DND-41 (cell line): ENCODE data around the gene OTOF.

Experiments used
- CTCF ChIP-seq: IDR thresholded peaks from 2 replicates; pipeline ENCODE4 v1.5.1; 2012; ENCODE audit warnings: borderline replicate concordance, low read length, moderate library complexity, mild to moderate bottlenecking; ENCODE audit not compliant: poor library complexity, severe bottlenecking; ENCODE audit errors: extremely low read depth
- EZH2 ChIP-seq: IDR thresholded peaks from 3 replicates; pipeline ENCODE4 v1.6.1; 2012; ENCODE audit warnings: borderline replicate concordance, low read depth, mild to moderate bottlenecking, moderate library complexity, low read length, inconsistent platforms; ENCODE audit not compliant: severe bottlenecking

DNA sequence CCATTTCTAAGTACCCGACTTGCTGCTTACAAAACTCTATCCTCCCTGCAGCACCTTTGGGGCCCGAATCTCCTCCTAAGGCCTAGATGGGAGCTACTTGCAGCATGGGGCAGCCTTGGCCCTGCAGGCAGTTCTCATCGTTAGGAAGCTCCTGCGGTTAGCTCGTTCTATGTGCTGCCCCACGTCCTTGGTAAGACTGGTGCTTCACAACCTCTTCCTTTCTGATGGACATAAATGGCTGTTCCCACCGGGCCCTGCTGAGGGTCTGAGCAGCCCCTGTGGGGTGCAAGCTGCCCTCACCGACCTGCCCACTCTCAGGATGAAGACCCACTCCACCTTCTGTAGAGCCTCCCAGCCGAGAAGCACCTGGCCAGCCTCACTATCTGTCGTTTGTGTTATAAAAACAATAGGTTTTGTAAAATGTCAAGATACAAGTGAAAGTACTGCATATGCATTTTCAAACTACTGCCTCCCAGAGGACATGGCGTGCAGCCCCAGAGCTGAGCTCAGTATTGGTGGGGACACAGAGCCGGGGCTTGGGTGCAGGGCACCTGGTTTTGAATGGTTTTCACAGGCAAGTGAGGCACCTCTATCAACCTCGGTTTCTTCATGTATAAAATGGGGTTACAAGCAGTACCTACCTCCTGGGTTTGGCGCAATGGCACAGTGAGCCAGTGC, 19.4 kb downstream of the OTOF start:
- TF ChIP-seq CTCF (no peak), EZH2 (no peak)
